HG02981 (cell line): Measurements from ENCODE around the gene KLHL30.

Source experiments
- ATAC-seq: cut with Tn5 transposase; IDR thresholded peaks from one replicate; pipeline ENCODE4 v1.9.1; 2021; ENCODE audit warnings: mild to moderate bottlenecking, moderate library complexity; ENCODE audit not compliant: unreplicated experiment

The KLHL30 gene

GRCh38 chr2:238144262-238144661, 5.8 kb downstream of the KLHL30 start:
- no peak for ATAC-seq

GRCh38 chr2:238145046-238145445, 6.6 kb downstream of the KLHL30 start:
- no peak for ATAC-seq

GRCh38 chr2:238145851-238146250, 7.4 kb downstream of the KLHL30 start:
- no peak for ATAC-seq

- ATAC-seq, result no peak
These were observed 8.5 kb downstream of the KLHL30 start for GRCh38 chr2:238146884-238147544.

GRCh38 chr2:238148981-238149380, 10.5 kb downstream of the KLHL30 start:
- no peak for ATAC-seq

GRCh38 chr2:238149841-238150572, 11.5 kb downstream of the KLHL30 start:
- no peak for ATAC-seq

- no peak for ATAC-seq
These were observed 12.2 kb downstream of the KLHL30 start for GRCh38 chr2:238150686-238151085.

GRCh38 chr2:238151205-238151604, 12.7 kb downstream of the KLHL30 start:
- ATAC-seq, result no peak

GRCh38 chr2:238151628-238152235, 13.3 kb downstream of the KLHL30 start:
- no peak for ATAC-seq

- no peak for ATAC-seq
These were observed 14.6 kb downstream of the KLHL30 start for GRCh38 chr2:238152771-238153688.

- ATAC-seq, result no peak
These were observed 16.1 kb downstream of the KLHL30 start for GRCh38 chr2:238154570-238154969.

- ATAC-seq, result no peak
These were observed 16.7 kb downstream of the KLHL30 start for GRCh38 chr2:238155051-238155760.

- ATAC-seq, result no peak
These were observed 17.6 kb downstream of the KLHL30 start for GRCh38 chr2:238155761-238156694.

- no peak for ATAC-seq
These were observed 19.1 kb downstream of the KLHL30 start for GRCh38 chr2:238157506-238158017.

- ATAC-seq, result no peak
These were observed 19.6 kb downstream of the KLHL30 start for GRCh38 chr2:238158018-238158508.

GRCh38 chr2:238158509-238159070, 20.1 kb downstream of the KLHL30 start, which contains the start of gene ERFE:
TSS of gene ERFE (plus strand) at chr2:238158970. CDS start at chr2:238159008, 38 bp downstream.
- ATAC-seq, result no peak

- ATAC-seq, result no peak
These were observed 20.6 kb downstream of the KLHL30 start for GRCh38 chr2:238159071-238159539.

- no peak for ATAC-seq
These were observed 21.3 kb downstream of the KLHL30 start for GRCh38 chr2:238159661-238160205.
